ENCODE measurements around the gene SSX2IP. TPM values are rescaled to one million over a fixed set of nuclear protein-coding genes. Genes with fewer than 3 reads are reported as not detected.
A peak's percentile ranks its signal among the peaks of the same experiment; 100 is the strongest.

Gene SSX2IP
- total and polyA plus RNA-seq, 4 donors: 3.7 to 21.8 (median 6.4) TPM

GRCh38 chr1:84665703-84666317, 24.5 kb downstream of the SSX2IP start:
- DNase-seq (ENCODE audit: low spot score): no peak
- Histone ChIP-seq H3K4me3 (ENCODE audit: low read depth in 1 of 3, low read length in 3 of 3) (no peak overlapping the region), H3K36me3 (ENCODE audit: control insufficient read depth in 4 of 4, insufficient read depth in 3 of 4, low read depth in 1 of 4, low read length in 3 of 4) (peaks cover 0 to 11% (median 1%) of the 10 kb centered on the region in 4 donors), H3K9me3 (ENCODE audit: control insufficient read depth in 4 of 4, low read length in 3 of 4) (no peaks in the 10 kb centered on the region), H3K9ac (ENCODE audit: low read depth in 1 of 2, low read length in 2 of 2) (no peak overlapping the region), H3K27me3 (ENCODE audit: control insufficient read depth in 4 of 4, insufficient read depth in 4 of 4, low read length in 3 of 4) (no peaks in the 10 kb centered on the region), H3K4me1 (ENCODE audit: control insufficient read depth in 4 of 4, insufficient read depth in 4 of 4, low read length in 3 of 4) (peaks cover 0 to 3% (median 1%) of the 10 kb centered on the region in 4 donors), H3K27ac (ENCODE audit: low read depth in 1 of 2, low read length in 2 of 2) (no peak overlapping the region)
- peak in 1 of 2 donors; percentile 34 for TF ChIP-seq RXRA (IDR thresholded peaks at IDR 0.05)
- TF ChIP-seq, protein P1, sequence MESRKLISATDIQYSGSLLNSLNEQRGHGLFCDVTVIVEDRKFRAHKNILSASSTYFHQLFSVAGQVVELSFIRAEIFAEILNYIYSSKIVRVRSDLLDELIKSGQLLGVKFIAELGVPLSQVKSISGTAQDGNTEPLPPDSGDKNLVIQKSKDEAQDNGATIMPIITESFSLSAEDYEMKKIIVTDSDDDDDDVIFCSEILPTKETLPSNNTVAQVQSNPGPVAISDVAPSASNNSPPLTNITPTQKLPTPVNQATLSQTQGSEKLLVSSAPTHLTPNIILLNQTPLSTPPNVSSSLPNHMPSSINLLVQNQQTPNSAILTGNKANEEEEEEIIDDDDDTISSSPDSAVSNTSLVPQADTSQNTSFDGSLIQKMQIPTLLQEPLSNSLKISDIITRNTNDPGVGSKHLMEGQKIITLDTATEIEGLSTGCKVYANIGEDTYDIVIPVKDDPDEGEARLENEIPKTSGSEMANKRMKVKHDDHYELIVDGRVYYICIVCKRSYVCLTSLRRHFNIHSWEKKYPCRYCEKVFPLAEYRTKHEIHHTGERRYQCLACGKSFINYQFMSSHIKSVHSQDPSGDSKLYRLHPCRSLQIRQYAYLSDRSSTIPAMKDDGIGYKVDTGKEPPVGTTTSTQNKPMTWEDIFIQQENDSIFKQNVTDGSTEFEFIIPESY (IDR thresholded peaks at IDR 0.05): no peak
- whole genome bisulfite sequencing: 82% methylated on average over 3 of the region's 3 CpGs

DNA sequence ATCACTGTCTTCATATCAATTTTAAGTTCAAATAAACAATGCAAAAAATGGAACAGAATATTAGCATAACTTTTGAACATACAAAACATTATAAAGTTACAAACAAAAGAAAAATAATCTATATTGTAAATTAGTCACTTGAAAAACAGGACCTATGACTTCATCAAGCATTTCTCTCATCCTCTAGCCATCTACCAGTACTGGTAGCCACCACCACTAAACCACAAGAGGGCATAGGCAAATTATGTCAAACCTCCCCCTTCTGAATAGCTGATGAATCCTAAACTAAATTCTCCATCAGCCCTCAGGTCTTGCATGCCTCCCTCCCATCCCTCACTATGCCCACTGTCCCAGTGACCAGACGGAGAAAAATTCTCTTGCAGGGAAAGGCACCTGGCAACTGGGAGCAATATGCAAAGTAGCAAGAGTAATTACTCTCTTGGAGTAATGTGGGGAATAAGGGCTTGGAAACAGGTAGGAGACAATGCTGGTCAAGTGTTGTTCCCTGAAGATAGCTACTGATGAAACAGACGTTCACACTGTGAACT, 37.1 kb downstream of the SSX2IP start:
- Histone ChIP-seq H3K4me1 (ENCODE audit: control insufficient read depth in 4 of 4, insufficient read depth in 4 of 4, low read length in 3 of 4) (no peaks in the 10 kb centered on the region), H3K36me3 (ENCODE audit: control insufficient read depth in 4 of 4, insufficient read depth in 3 of 4, low read depth in 1 of 4, low read length in 3 of 4) (peaks cover 0 to 22% (median 4%) of the 10 kb centered on the region in 4 donors), H3K4me3 (ENCODE audit: low read depth in 1 of 3, low read length in 3 of 3) (no peak overlapping the region), H3K9ac (ENCODE audit: low read depth in 1 of 2, low read length in 2 of 2) (no peak overlapping the region), H3K9me3 (ENCODE audit: control insufficient read depth in 4 of 4, low read length in 3 of 4) (no peaks in the 10 kb centered on the region), H3K27ac (ENCODE audit: low read depth in 1 of 2, low read length in 2 of 2) (no peak overlapping the region), H3K27me3 (ENCODE audit: control insufficient read depth in 4 of 4, insufficient read depth in 4 of 4, low read length in 3 of 4) (no peaks in the 10 kb centered on the region)
- DNase-seq (ENCODE audit: low spot score): no peak
- TF ChIP-seq, protein P1 (IDR thresholded peaks at IDR 0.05): no peak
- TF ChIP-seq, protein P2, sequence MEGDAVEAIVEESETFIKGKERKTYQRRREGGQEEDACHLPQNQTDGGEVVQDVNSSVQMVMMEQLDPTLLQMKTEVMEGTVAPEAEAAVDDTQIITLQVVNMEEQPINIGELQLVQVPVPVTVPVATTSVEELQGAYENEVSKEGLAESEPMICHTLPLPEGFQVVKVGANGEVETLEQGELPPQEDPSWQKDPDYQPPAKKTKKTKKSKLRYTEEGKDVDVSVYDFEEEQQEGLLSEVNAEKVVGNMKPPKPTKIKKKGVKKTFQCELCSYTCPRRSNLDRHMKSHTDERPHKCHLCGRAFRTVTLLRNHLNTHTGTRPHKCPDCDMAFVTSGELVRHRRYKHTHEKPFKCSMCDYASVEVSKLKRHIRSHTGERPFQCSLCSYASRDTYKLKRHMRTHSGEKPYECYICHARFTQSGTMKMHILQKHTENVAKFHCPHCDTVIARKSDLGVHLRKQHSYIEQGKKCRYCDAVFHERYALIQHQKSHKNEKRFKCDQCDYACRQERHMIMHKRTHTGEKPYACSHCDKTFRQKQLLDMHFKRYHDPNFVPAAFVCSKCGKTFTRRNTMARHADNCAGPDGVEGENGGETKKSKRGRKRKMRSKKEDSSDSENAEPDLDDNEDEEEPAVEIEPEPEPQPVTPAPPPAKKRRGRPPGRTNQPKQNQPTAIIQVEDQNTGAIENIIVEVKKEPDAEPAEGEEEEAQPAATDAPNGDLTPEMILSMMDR (IDR thresholded peaks at IDR 0.05; ENCODE audit: low read depth, low read length, missing input control): peak; percentile 13
- TF ChIP-seq RXRA (IDR thresholded peaks at IDR 0.05): no peak
- TF ChIP-seq SP1 (IDR thresholded peaks at IDR 0.05): no peak
- peak in 1 of 2 donors; percentile 56 for TF ChIP-seq RAD21 (IDR thresholded peaks at IDR 0.05)
- TF ChIP-seq FOXA1 (IDR thresholded peaks at IDR 0.05): no peak
- no peak for TF ChIP-seq EGR1 (IDR thresholded peaks at IDR 0.05; ENCODE audit: low read depth in 2 of 2)
- WGBS: 98% methylated on average over 2 of the region's 2 CpGs

DNA sequence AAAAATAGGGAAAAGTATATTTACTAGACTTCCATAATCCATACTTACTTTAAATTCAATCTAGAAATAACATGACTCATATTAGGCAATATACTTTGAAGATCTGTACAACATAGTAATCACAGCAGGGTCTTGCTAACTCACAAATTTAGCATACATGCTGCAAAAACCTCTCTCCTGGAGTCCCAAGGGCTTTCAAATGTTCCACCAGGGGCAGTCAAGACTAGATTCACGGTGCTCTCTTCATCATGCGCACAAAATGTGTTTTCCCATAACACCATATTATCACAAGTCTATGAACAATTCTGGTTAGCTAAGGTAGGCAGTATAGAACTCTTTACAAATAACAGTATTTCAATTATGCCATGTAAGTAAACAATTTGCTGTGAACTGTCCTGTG, 45.8 kb downstream of the SSX2IP start:
- 96% methylated on average over 2 of the region's 2 CpGs for WGBS
- Histone ChIP-seq H3K27me3 (ENCODE audit: control insufficient read depth in 4 of 4, insufficient read depth in 4 of 4, low read length in 3 of 4) (no peaks in the 10 kb centered on the region), H3K36me3 (ENCODE audit: control insufficient read depth in 4 of 4, insufficient read depth in 3 of 4, low read depth in 1 of 4, low read length in 3 of 4) (peaks cover 0 to 12% (median 1%) of the 10 kb centered on the region in 4 donors), H3K9me3 (ENCODE audit: control insufficient read depth in 4 of 4, low read length in 3 of 4) (no peaks in the 10 kb centered on the region), H3K4me1 (ENCODE audit: control insufficient read depth in 4 of 4, insufficient read depth in 4 of 4, low read length in 3 of 4) (no peaks in the 10 kb centered on the region), H3K9ac (ENCODE audit: low read depth in 1 of 2, low read length in 2 of 2) (no peak overlapping the region), H3K27ac (ENCODE audit: low read depth in 1 of 2, low read length in 2 of 2) (no peak overlapping the region), H3K4me3 (ENCODE audit: low read depth in 1 of 3, low read length in 3 of 3) (no peak overlapping the region)
- DNase-seq (ENCODE audit: low spot score): no peak
- TF ChIP-seq GABPA (IDR thresholded peaks at IDR 0.05 in 1 of 2, conservative IDR thresholded peaks at IDR 0.05 in 1 of 2) (no peak), RXRA (IDR thresholded peaks at IDR 0.05) (no peak), FOXA1 (IDR thresholded peaks at IDR 0.05) (no peak), REST (IDR thresholded peaks at IDR 0.05) (no peak), TAF1 (conservative IDR thresholded peaks at IDR 0.05) (no peak), RAD21 (IDR thresholded peaks at IDR 0.05) (no peak)
- TF ChIP-seq, protein P3, sequence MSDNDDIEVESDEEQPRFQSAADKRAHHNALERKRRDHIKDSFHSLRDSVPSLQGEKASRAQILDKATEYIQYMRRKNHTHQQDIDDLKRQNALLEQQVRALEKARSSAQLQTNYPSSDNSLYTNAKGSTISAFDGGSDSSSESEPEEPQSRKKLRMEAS (IDR thresholded peaks at IDR 0.05): no peak

Measured in liver (tissue), 9 donors.